Effector memory CD4-positive, alpha-beta T cell (primary cell): Measurements from ENCODE around the gene DOCK9.
"Not testable (repeated sequence)": the region's sequence is repeated elsewhere in the genome, so short reads cannot be mapped to it uniquely, and the experiment has no call there.

Experiments
- DNase-seq, 3 donors: peaks; one replicate each; pipeline ENCODE4 v3.0.0-alpha.2; 2020
- H3K27ac ChIP-seq: 2 replicates; pipeline ENCODE4 v1.7.0; 2013; ENCODE audit warnings: mild to moderate bottlenecking, low read length, moderate library complexity; ENCODE audit not compliant: insufficient read depth, poor library complexity, severe bottlenecking
- H3K27me3 ChIP-seq: replicated peaks from 2 replicates; pipeline ENCODE4 v1.7.0; 2013; ENCODE audit warnings: mild to moderate bottlenecking, low read length; ENCODE audit not compliant: insufficient read depth, control insufficient read depth, poor library complexity, severe bottlenecking
- H3K36me3 ChIP-seq: 2 replicates; pipeline ENCODE4 v1.7.0; 2013; ENCODE audit warnings: mild to moderate bottlenecking, low read length, moderate library complexity; ENCODE audit not compliant: control insufficient read depth, insufficient read depth
- H3K4me1 ChIP-seq: 2 replicates; pipeline ENCODE4 v1.7.0; 2013; ENCODE audit warnings: low read length, mild to moderate bottlenecking; ENCODE audit not compliant: control insufficient read depth, insufficient read depth, poor library complexity, severe bottlenecking
- H3K4me3 ChIP-seq: 2 replicates; pipeline ENCODE4 v1.7.0; 2013; ENCODE audit warnings: low read length, low read depth, mild to moderate bottlenecking; ENCODE audit not compliant: insufficient read depth, poor library complexity, severe bottlenecking
- H3K9me3 ChIP-seq: 2 replicates; pipeline ENCODE4 v1.7.0; 2013; ENCODE audit warnings: mild to moderate bottlenecking, low read length, moderate library complexity; ENCODE audit not compliant: control insufficient read depth

Gene DOCK9

DNA sequence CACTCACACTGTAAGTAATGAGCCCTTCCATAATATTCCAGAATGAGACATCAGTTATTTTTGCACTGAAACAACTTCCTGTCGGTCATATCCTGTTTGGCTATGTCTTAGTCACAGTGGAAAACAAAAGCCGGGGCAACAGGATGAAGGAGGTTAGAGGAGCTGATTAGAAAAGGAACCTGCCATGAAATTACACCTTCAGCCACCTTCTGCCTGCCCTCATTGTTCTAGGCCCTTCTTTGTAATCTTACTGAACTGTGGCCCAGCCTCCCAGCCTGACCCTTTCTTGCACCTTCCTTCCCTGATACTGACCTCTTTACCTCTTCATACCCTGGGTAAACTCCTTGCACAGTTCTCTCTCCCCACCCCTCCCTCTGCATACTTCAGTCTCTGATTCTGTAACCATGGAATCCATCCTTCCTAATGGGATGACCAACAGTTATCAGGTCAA is 67.3 kb downstream of the DOCK9 start:
- H3K9me3 ChIP-seq = no peaks in the 10 kb centered on the region
- no peak overlapping the region for H3K4me3 ChIP-seq
- H3K27me3 ChIP-seq = no peaks in the 10 kb centered on the region
- peaks cover 17% of the 10 kb centered on the region for H3K36me3 ChIP-seq
- H3K4me1 ChIP-seq = peaks cover 6% of the 10 kb centered on the region
- H3K27ac ChIP-seq = no peak overlapping the region
- peak in 1 of 3 donors; percentile 4 for DNase-seq

DNA sequence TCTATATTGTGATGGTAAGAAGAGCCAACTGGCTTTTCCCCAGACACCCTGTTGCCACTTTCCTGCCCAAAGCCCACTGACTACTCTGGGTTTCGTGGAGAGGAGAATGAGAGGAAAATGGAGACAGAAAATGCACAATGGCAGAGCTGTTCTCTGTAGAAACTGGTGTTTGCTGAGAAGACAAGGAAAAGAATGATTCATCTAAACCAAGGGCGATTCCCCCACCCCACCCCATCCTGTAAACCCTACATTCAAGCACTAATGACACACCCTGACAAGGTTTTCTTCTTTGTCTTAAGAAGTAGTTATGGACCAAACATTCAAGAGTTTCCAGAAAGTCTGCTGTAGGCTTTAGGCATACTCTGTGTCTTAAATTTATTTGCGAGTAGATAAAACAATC is 68.8 kb downstream of the DOCK9 start:
- H3K27me3 ChIP-seq = no peaks in the 10 kb centered on the region
- H3K9me3 ChIP-seq = no peaks in the 10 kb centered on the region
- H3K27ac ChIP-seq = no peak overlapping the region
- H3K4me3 ChIP-seq = no peak overlapping the region
- peaks cover 4% of the 10 kb centered on the region for H3K36me3 ChIP-seq
- no peak for DNase-seq
- peaks cover 6% of the 10 kb centered on the region for H3K4me1 ChIP-seq

DNA sequence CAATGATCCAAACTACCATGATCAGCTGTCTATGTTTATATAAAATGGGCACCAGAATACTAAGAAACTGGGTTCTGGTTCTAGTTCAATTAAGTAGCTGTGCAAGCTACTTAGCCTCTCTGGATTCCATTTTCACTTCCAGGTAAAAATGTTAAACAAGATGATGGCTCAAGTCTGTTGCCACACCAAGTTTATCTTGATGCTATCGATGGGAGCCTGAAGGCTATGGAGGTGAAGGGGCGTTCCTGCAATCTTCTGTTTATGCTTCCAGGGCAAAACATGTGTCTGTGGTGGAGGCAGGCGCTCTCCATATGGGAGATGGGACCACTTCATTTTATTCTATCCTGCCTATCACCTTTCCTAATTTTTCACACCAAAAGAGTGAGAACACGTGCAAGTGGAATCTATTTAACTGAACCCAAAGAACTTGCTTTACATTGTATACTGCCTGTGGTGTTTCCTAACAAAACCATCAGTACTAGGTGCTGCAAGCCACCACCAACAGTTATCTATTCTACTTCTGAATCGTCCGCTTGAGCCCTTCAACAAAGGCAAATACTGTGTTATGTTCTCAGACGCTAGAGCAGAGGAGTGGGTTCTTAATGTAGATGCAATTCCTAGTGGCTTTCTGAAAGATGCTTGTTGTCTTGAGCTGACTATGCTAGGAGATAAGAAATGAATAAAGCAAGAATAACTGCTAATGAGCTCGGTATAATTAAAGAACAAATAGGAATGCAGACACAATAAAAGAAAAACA is 70.9 kb downstream of the DOCK9 start:
- Histone ChIP-seq H3K36me3 (peaks cover 16% of the 10 kb centered on the region), H3K27ac (no peak overlapping the region), H3K9me3 (no peaks in the 10 kb centered on the region), H3K27me3 (no peaks in the 10 kb centered on the region), H3K4me1 (peaks cover 6% of the 10 kb centered on the region), H3K4me3 (no peak overlapping the region)
- no peak for DNase-seq

DNA sequence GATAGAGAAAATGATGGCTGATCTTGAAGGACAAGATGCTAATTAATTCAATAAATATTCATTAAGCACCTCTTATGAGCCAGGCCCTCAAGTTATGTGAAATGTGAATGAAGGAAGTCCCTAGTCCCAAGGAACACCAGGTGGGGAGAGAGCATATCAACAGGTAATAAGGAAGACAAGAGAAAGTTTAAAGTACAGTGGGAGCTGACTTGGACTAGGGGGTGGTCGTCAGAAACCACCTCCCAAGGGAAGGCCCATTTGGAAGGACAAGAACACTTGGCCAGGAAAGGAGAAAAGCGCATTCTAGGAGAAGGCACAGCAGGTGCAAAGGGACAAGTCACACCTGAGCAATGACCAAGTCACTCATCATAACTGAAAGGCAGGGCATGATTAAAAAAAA is 72.7 kb downstream of the DOCK9 start:
- H3K27ac ChIP-seq = no peak overlapping the region
- no peaks in the 10 kb centered on the region for H3K9me3 ChIP-seq
- no peaks in the 10 kb centered on the region for H3K27me3 ChIP-seq
- H3K4me1 ChIP-seq = no peaks in the 10 kb centered on the region
- peaks cover 32% of the 10 kb centered on the region for H3K36me3 ChIP-seq
- DNase-seq = no peak
- no peak overlapping the region for H3K4me3 ChIP-seq

DNA sequence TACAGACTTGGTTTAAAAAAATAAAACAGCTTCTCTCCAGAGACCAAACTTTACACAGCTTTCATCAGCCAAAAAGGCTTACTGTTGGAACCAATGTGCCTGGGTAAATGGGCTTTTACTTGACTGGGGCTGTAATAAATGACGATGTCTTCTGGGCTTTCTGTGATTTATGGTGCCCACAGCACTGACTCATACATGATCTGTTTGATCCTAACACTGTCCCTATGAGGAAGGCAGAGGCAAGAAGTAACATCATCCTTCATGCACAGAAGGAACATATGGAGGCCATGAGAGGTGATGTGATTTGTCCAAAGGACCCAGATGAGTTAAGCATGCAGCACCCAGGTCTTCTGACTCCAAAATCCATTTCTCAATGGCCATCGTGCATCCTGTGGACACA is 77.4 kb downstream of the DOCK9 start:
- Histone ChIP-seq H3K27me3 (no peaks in the 10 kb centered on the region), H3K9me3 (no peaks in the 10 kb centered on the region), H3K36me3 (peaks cover 67% of the 10 kb centered on the region), H3K4me3 (no peak overlapping the region), H3K27ac (no peak overlapping the region), H3K4me1 (no peaks in the 10 kb centered on the region)
- DNase-seq = no peak

DNA sequence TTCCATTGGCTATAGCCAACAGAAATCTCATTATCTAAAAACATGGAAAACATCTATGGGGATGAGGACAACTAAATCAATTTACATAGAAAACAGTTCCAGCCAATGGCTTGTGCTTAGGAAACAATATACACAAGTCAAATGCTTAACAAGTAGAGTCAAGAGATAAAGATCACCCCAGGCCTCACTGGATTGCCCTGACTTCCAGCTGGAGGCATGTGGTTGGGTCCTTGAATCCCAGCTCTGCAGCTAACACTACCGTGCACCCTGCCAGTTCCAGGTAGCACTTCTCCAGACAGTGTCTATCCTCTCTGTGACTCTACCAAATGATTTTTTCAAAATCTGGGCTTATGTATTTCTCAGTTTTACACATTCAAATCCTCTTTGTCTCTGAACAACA is 80.2 kb downstream of the DOCK9 start:
- Histone ChIP-seq H3K4me3 (no peak overlapping the region), H3K4me1 (no peaks in the 10 kb centered on the region), H3K36me3 (peaks cover 71% of the 10 kb centered on the region), H3K27me3 (no peaks in the 10 kb centered on the region), H3K9me3 (no peaks in the 10 kb centered on the region), H3K27ac (no peak overlapping the region)
- no peak for DNase-seq

DNA sequence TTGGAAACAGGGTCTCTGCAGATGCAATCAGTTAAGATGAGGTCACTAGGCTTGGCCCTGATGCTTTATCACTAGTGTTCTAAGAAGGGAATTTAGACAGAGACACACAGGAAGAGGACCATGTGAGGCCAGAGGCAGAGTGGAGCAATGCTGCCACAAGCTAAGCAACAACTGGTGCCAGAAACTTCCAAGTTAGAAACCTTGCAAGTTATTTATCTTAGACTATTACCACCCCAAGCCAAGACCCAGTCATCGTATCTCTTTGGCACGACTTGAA is 81.1 kb downstream of the DOCK9 start:
- Histone ChIP-seq H3K4me1 (no peaks in the 10 kb centered on the region), H3K27ac (no peak overlapping the region), H3K27me3 (no peaks in the 10 kb centered on the region), H3K9me3 (no peaks in the 10 kb centered on the region), H3K36me3 (peaks cover 68% of the 10 kb centered on the region), H3K4me3 (no peak overlapping the region)
- no peak for DNase-seq

DNA sequence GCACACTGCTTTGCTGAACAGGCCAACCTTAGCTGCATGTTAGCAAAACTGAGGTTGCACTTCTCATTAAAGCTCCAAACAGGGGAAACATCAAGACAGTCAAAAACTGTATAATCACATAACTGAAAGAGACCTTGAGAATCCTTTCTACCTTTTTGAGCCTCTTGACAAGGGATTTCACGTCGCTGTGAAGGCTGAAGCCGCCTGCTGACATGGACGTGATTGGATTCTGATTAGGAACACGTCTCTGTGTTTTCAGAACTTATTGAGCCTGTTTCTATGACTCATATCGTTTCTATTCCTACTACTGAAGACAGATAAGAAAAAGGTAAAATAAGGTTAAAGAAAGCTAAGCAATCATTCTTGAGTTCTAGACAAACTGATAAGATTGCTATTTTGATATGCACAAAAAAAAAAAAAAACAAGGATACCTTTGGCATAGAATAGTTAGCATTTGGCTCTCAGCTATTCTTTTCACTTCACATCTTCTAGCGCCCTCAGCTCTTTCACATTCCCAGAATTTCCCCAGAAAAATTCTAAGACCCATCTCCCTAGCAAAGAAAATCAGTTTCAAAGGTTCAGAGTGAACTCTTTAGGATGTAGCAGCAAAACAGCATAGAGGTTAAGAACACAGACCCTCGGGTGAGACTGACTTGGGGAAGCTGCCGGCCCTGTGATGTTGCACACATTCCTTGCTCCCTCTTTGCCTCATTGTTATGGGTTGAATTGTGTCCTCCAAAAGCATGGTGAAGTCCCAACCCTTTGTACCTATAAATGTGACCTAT is 81.6 kb downstream of the DOCK9 start:
- no peaks in the 10 kb centered on the region for H3K27me3 ChIP-seq
- no peak for DNase-seq
- no peak overlapping the region for H3K27ac ChIP-seq
- H3K9me3 ChIP-seq = no peaks in the 10 kb centered on the region
- H3K4me1 ChIP-seq = no peaks in the 10 kb centered on the region
- no peak overlapping the region for H3K4me3 ChIP-seq
- H3K36me3 ChIP-seq = peaks cover 63% of the 10 kb centered on the region

DNA sequence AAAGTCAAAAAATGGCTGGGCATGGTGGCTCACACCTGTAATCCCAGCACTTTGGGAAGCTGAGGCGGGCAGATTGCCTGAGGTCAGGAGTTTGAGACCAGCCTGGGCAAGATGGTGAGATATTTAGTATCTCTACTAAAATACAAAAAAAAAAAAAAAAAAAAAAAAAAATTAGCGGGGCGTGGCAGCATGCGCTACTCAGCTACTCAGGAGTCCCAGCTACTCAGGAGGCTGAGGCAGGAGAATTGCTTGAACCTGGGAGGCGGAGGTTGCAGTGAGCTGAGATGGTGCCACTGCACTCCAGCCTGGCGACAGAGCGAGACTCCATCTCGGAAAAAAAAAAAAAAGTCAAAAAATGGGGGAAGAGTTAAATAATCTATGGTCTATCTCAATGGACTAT is 83.0 kb downstream of the DOCK9 start:
- H3K4me1 ChIP-seq, H3K9me3 ChIP-seq, DNase-seq, H3K27ac ChIP-seq, H3K27me3 ChIP-seq, H3K4me3 ChIP-seq: not testable (repeated sequence)
- peaks cover 61% of the 10 kb centered on the region for H3K36me3 ChIP-seq

DNA sequence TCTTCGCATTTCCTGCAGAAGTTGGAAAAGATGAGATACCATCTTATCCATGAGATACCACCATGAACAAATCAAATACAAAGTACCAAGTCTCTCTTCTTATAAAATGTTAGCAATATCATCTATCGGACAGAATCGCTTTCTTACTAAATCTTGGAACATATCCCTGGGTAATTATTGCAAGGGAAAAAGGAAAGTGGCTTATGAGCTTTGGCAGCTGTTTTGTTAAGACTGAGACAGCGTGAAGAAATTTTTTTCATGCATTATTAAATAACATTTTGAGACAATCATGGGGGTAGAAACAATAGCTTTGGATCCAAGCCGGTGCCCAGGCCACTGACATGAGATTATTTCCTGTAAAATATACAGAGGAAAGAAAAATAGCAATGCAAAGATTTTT is 84.5 kb downstream of the DOCK9 start:
- Histone ChIP-seq H3K27ac (no peak overlapping the region), H3K4me3 (no peak overlapping the region), H3K4me1 (no peaks in the 10 kb centered on the region), H3K36me3 (peaks cover 52% of the 10 kb centered on the region), H3K9me3 (no peaks in the 10 kb centered on the region), H3K27me3 (no peaks in the 10 kb centered on the region)
- no peak for DNase-seq
